AG04450 (cell line): ENCODE results near the gene GAD1. TPM values are rescaled to one million over a fixed set of nuclear protein-coding genes. Genes with fewer than 3 reads are reported as not detected.

Source experiments
- CTCF ChIA-PET: fragments of 300-600, 350-600 bp; formaldehyde crosslinking; extraction: SDS; loops from one replicate; lab custom pipeline; 2022; ENCODE audit warnings: antibody characterized with exemption, inconsistent platforms; lab: Charles Lee
- POLR2A ChIA-PET: fragments of 350-600 bp; formaldehyde crosslinking; extraction: SDS; loops from one replicate; lab custom pipeline; 2021; ENCODE audit warnings: antibody characterized with exemption, inconsistent platforms; lab: Yijun Ruan, JAX
- DNase-seq: peaks from one replicate; pipeline ENCODE4 v3.0.0-alpha.2; 2011; ENCODE audit warnings: low read depth, low spot score
- H3K27ac ChIP-seq: one replicate; pipeline ENCODE4 v1.5.1; 2012; ENCODE audit warnings: low read depth, low read length, control low read depth
- H3K27me3 ChIP-seq: one replicate; pipeline ENCODE4 v1.6.0; 2012; ENCODE audit warnings: low read length; ENCODE audit not compliant: control insufficient read depth, insufficient read depth
- H3K4me3 ChIP-seq: 2 replicates; pipeline ENCODE4 v1.5.1; 2011; ENCODE audit warnings: mild to moderate bottlenecking, low read depth, low read length, control low read depth
- H3K9me3 ChIP-seq: 2 replicates; pipeline ENCODE4 v1.5.1; 2012; ENCODE audit warnings: low read length; ENCODE audit not compliant: control insufficient read depth, insufficient read depth
- CTCF ChIP-seq: IDR thresholded peaks from 2 replicates; pipeline ENCODE4 v1.5.1; 2011; ENCODE audit warnings: low read depth, low read length, control low read depth, inconsistent platforms
- polyA plus RNA-seq: library from polyadenylated mRNA; depleted of rRNA; stranded (reverse); fragments of >200 nt; gene quantifications from 2 replicates; pipeline ENCODE4 v1.2.3, GENCODE V29; 2011

Gene GAD1
- polyA plus RNA-seq, 1 experiment, result not detected

- Histone ChIP-seq H3K27me3 (peaks cover 95% of the 10 kb centered on the region), H3K27ac (no peak overlapping the region), H3K4me3 (peak overlapping the region; percentile 50), H3K9me3 (no peaks in the 10 kb centered on the region; the same call in 1 of the 2 replicates)
- DNase-seq, result no peak
- ChIA-PET CTCF (interaction anchor here (0.6 to 12.6 kb wide), 18 partner anchors 8 to 583 kb away, joined by 3 to 160 read pairs (median 4); partner anchors contain the start of gene ERICH2), POLR2A (interaction anchor here (0.6 kb wide), 1 partner anchor 287 kb away, joined by 3 read pairs; no protein-coding TSS in a partner anchor)
- no peak for TF ChIP-seq CTCF
These were observed 677 bp downstream of the GAD1 start for GRCh38 chr2:170817093-170818035.

GRCh38 chr2:170818036-170818751, 1.5 kb downstream of the GAD1 start:
- POLR2A ChIA-PET, result no interaction called here
- Histone ChIP-seq H3K4me3 (no peak overlapping the region), H3K27ac (no peak overlapping the region), H3K27me3 (peaks cover 100% of the 10 kb centered on the region), H3K9me3 (peaks cover 2% of the 10 kb centered on the region; the same call in 1 of the 2 replicates)
- no peak for TF ChIP-seq CTCF
- CTCF ChIA-PET, result interaction anchor here (0.7 to 1.4 kb wide), 2 partner anchors 409 to 582 kb away, joined by 5 to 10 read pairs; no protein-coding TSS in a partner anchor
- DNase-seq, result no peak

- Histone ChIP-seq H3K27me3 (peaks cover 98% of the 10 kb centered on the region), H3K9me3 (peaks cover 4% of the 10 kb centered on the region; the same call in 1 of the 2 replicates), H3K27ac (no peak overlapping the region), H3K4me3 (no peak overlapping the region)
- POLR2A ChIA-PET, result no interaction called here
- no peak for DNase-seq
- no peak for TF ChIP-seq CTCF
- CTCF ChIA-PET, result interaction anchor here (0.7 to 1.4 kb wide), 2 partner anchors 410 to 583 kb away, joined by 5 to 10 read pairs; no protein-coding TSS in a partner anchor
These were observed 2.2 kb downstream of the GAD1 start for GRCh38 chr2:170818752-170819470.

- Histone ChIP-seq H3K4me3 (no peak overlapping the region), H3K27me3 (peaks cover 96% of the 10 kb centered on the region), H3K9me3 (peaks cover 4% of the 10 kb centered on the region; the same call in 1 of the 2 replicates), H3K27ac (no peak overlapping the region)
- no peak for DNase-seq
- ChIA-PET POLR2A (no interaction called here), CTCF (interaction anchor here (1.9 kb wide), 1 partner anchor 411 kb away, joined by 6 read pairs; no protein-coding TSS in a partner anchor)
- TF ChIP-seq CTCF, result no peak
These were observed 3.3 kb downstream of the GAD1 start for GRCh38 chr2:170819680-170820664.
